ENCODE data around the gene DPP4. TPM values are rescaled to one million over a fixed set of nuclear protein-coding genes. Genes with fewer than 3 reads are reported as not detected.

Gene DPP4
- total RNA-seq, 1 donor from 2014 or later, result 0.49 TPM

DNA sequence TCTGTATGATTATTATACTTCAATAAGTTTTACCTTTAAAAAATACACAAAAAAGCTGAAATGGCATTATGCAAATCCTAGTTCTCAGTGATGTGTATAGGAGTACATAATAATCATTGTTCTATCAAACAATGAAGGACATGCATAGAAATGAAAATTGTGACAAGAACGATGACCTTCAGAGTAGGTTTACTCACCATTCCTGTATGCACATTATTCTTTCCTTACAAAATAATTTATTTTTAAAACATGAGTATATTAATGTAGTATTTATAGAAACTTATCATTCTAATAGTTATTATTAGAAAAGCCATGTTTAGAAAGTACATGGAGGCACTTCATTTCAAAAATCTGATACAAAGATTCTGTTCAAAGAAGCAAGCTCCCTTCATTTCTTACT lies 32.7 kb upstream of the DPP4 start:
- Mint-ChIP-seq H3K27me3 (ENCODE audit: insufficient read depth, low read depth) (peaks cover 4% of the 10 kb centered on the region), H3K4me1 (no peaks in the 10 kb centered on the region), H3K4me3 (no peak overlapping the region), H3K9me3 (no peaks in the 10 kb centered on the region), H3K27ac (no peak overlapping the region), H3K36me3 (no peaks in the 10 kb centered on the region)
- Histone ChIP-seq H3K4me2 (no peak overlapping the region), H3K9me3 (ENCODE audit: low read depth) (no peaks in the 10 kb centered on the region), H3K36me3 (no peaks in the 10 kb centered on the region), H3K79me2 (ENCODE audit: low read depth) (no peaks in the 10 kb centered on the region), H3F3A (ENCODE audit: low read depth) (no peaks in the 10 kb centered on the region), H2AFZ (replicated peaks) (no peak overlapping the region), H4K20me1 (ENCODE audit: low read depth) (no peaks in the 10 kb centered on the region), H3K9ac (no peak overlapping the region), H3K27ac (no peak overlapping the region), H3K27me3 (no peaks in the 10 kb centered on the region), H3K4me3 (no peak overlapping the region), H3K4me1 (no peaks in the 10 kb centered on the region)
- TF ChIP-seq CTCF (IDR thresholded peaks at IDR 0.05), result no peak
- TF ChIP-seq EZH2phosphoT487 (IDR thresholded peaks at IDR 0.05), result no peak
- no peak for TF ChIP-seq EZH2 (IDR thresholded peaks at IDR 0.05)
- DNase-seq (ENCODE audit: low spot score), result no peak

DNA sequence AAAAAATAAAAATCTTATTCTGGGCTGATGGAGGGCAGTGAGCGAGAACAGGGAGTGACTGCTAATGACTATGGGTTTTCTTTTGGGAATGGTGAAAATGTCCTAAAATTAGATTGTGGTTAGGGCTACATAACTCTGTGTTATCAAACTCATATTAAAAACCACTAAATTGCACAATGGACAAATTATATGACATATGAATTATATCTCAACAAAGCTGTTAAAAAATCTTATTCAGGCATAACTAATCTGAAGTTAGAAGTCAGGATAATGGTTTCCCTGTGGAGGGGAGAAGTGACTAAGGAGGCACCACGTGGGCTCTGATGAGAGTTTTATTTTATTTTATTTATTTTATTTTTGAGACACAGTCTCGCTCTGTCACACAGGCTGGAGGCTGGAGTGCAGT lies 32.1 kb upstream of the DPP4 start:
- H3K4me3 ChIP-seq, result no peak overlapping the region
- no peak for TF ChIP-seq EZH2 (IDR thresholded peaks at IDR 0.05)
- no peak overlapping the region for H3K27ac ChIP-seq
- H3K9ac ChIP-seq, result no peak overlapping the region
- no peaks in the 10 kb centered on the region for H3K36me3 ChIP-seq
- H3K36me3 Mint-ChIP-seq, result no peaks in the 10 kb centered on the region
- no peak overlapping the region for H3K4me3 Mint-ChIP-seq
- H3K9me3 ChIP-seq (ENCODE audit: low read depth), result no peaks in the 10 kb centered on the region
- no peak for DNase-seq (ENCODE audit: low spot score)
- H2AFZ ChIP-seq (replicated peaks), result no peak overlapping the region
- H3K27ac Mint-ChIP-seq, result no peak overlapping the region
- H3F3A ChIP-seq (ENCODE audit: low read depth), result no peaks in the 10 kb centered on the region
- no peaks in the 10 kb centered on the region for H4K20me1 ChIP-seq (ENCODE audit: low read depth)
- H3K4me1 ChIP-seq, result no peaks in the 10 kb centered on the region
- no peak overlapping the region for H3K4me2 ChIP-seq
- H3K4me1 Mint-ChIP-seq, result no peaks in the 10 kb centered on the region
- H3K27me3 Mint-ChIP-seq (ENCODE audit: insufficient read depth, low read depth), result peaks cover 4% of the 10 kb centered on the region
- no peaks in the 10 kb centered on the region for H3K79me2 ChIP-seq (ENCODE audit: low read depth)
- H3K9me3 Mint-ChIP-seq, result no peaks in the 10 kb centered on the region
- no peaks in the 10 kb centered on the region for H3K27me3 ChIP-seq

GRCh38 chr2:162103443-162104009 lies 29.5 kb upstream of the DPP4 start:
- H3K9me3 Mint-ChIP-seq, result no peaks in the 10 kb centered on the region

More at GRCh38 chr2:162103443-162104009, 29.5 kb upstream of the DPP4 start:
- Histone ChIP-seq H3K4me3 (no peak overlapping the region), H3F3A (ENCODE audit: low read depth) (no peaks in the 10 kb centered on the region), H3K9ac (no peak overlapping the region), H3K9me3 (ENCODE audit: low read depth) (no peaks in the 10 kb centered on the region), H2AFZ (replicated peaks) (no peak overlapping the region), H4K20me1 (ENCODE audit: low read depth) (no peaks in the 10 kb centered on the region), H3K27ac (no peak overlapping the region), H3K36me3 (no peaks in the 10 kb centered on the region), H3K79me2 (ENCODE audit: low read depth) (no peaks in the 10 kb centered on the region), H3K4me1 (no peaks in the 10 kb centered on the region), H3K27me3 (no peaks in the 10 kb centered on the region), H3K4me2 (no peak overlapping the region)
- no peak for DNase-seq (ENCODE audit: low spot score)
- Mint-ChIP-seq H3K4me1 (no peaks in the 10 kb centered on the region), H3K27me3 (ENCODE audit: insufficient read depth, low read depth) (peaks cover 4% of the 10 kb centered on the region), H3K27ac (no peak overlapping the region), H3K4me3 (no peak overlapping the region), H3K36me3 (no peaks in the 10 kb centered on the region)
- no peak for TF ChIP-seq EZH2phosphoT487 (IDR thresholded peaks at IDR 0.05)
- no peak for TF ChIP-seq CTCF (IDR thresholded peaks at IDR 0.05)
- no peak for TF ChIP-seq EZH2 (IDR thresholded peaks at IDR 0.05)

All from neural progenitor cell (in vitro differentiated cells).